GM23338 (cell line): ENCODE data around the gene OR10C1.

Experiments used
- CTCF ChIP-seq, 2 experiments: fragments of 200-600 bp in 1 of 2; sonication (generic) in 1 of 2; conservative IDR thresholded peaks; 2 replicates each; pipeline versions ENCODE4 v1.5.1 to v1.6.1; 2016 to 2017; ENCODE audit warnings: antibody characterized with exemption in 2 of 2, low read depth in 2 of 2, mild to moderate bottlenecking in 2 of 2, moderate library complexity in 1 of 2
- EZH2 ChIP-seq: fragments of 200-600 bp; sonication (generic); IDR thresholded peaks from one replicate; pipeline ENCODE4 v1.8.0; 2017; ENCODE audit warnings: antibody characterized with exemption, mild to moderate bottlenecking, low read depth; ENCODE audit not compliant: unreplicated experiment
- JUNB ChIP-seq: IDR thresholded peaks from one replicate; pipeline ENCODE4 v1.6.1; 2016; ENCODE audit warnings: antibody characterized with exemption; ENCODE audit not compliant: unreplicated experiment
- NANOG ChIP-seq: IDR thresholded peaks from 2 replicates; pipeline ENCODE4 v1.6.1; 2016; ENCODE audit warnings: antibody characterized with exemption, borderline replicate concordance
- ZNF114 ChIP-seq: fragments of 250-450 bp; sonication (Bioruptor Pico); IDR thresholded peaks from 2 replicates; pipeline ENCODE4 v1.5.0; 2020; ENCODE audit warnings: mild to moderate bottlenecking, moderate library complexity

GRCh38 chr6:29426654-29427053 is 12.5 kb upstream of the OR10C1 start:
- TF ChIP-seq CTCF (conservative IDR thresholded peaks at IDR 0.05; ENCODE audit: low read depth in 2 of 2) (0 out of 4 replicates have a peak, but pooled peaks of 1 of the 2 experiments have one; percentile 15), EZH2 (no peak), JUNB (no peak), NANOG (no peak), ZNF114 (CRISPR knock-in tag) (no peak)
